Glutamatergic neuron (in vitro differentiated cells): ENCODE measurements around the gene SH3BP1. TPM values are rescaled to one million over a fixed set of nuclear protein-coding genes. Genes with fewer than 3 reads are reported as not detected.

Experiments
- DNase-seq: peaks from one replicate; pipeline ENCODE4 v3.0.0; 2022
- H3K27ac Mint-ChIP-seq: one replicate; pipeline ENCODE4 v1.8.0; 2020; ENCODE audit warnings: mild to moderate bottlenecking, mixed read lengths, inconsistent platforms; ENCODE audit not compliant: unreplicated experiment
- H3K27me3 Mint-ChIP-seq: one replicate; pipeline ENCODE4 v1.8.0; 2020; ENCODE audit warnings: mild to moderate bottlenecking, moderate library complexity, mixed read lengths, inconsistent platforms; ENCODE audit not compliant: unreplicated experiment
- H3K36me3 Mint-ChIP-seq: one replicate; pipeline ENCODE4 v1.8.0; 2020; ENCODE audit warnings: mild to moderate bottlenecking, mixed read lengths, inconsistent platforms; ENCODE audit not compliant: unreplicated experiment
- H3K4me1 Mint-ChIP-seq: one replicate; pipeline ENCODE4 v1.8.0; 2020; ENCODE audit warnings: mild to moderate bottlenecking, low read depth, mixed read lengths, inconsistent platforms; ENCODE audit not compliant: unreplicated experiment
- H3K4me3 Mint-ChIP-seq: one replicate; pipeline ENCODE4 v1.8.0; 2020; ENCODE audit warnings: mild to moderate bottlenecking, mixed read lengths, inconsistent platforms; ENCODE audit not compliant: unreplicated experiment
- H3K9me3 Mint-ChIP-seq: one replicate; pipeline ENCODE4 v1.8.0; 2020; ENCODE audit warnings: mild to moderate bottlenecking, moderate library complexity, mixed read lengths, inconsistent platforms; ENCODE audit not compliant: unreplicated experiment
- CTCF ChIP-seq: fragments of 200-600 bp; sonication (generic); IDR thresholded peaks from one replicate; pipeline ENCODE4 v1.5.0; 2021; ENCODE audit not compliant: partially characterized antibody, unreplicated experiment
- total RNA-seq: library from RNA; stranded (reverse); fragmentation: NEBNext Ultra II Directional; extraction: Animal tissue kit (Norgen Biotek cat#: 25700); gene quantifications from one replicate; pipeline ENCODE4 v1.2.1, GENCODE V29; 2021; ENCODE audit not compliant: unreplicated experiment

The SH3BP1 gene
- total RNA-seq, 1 donor from 2014 or later = 12.7 TPM

GRCh38 chr22:37672920-37673455 lies 33.5 kb downstream of the SH3BP1 start:
- Mint-ChIP-seq H3K27me3 (peaks cover 5% of the 10 kb centered on the region), H3K4me3 (no peak overlapping the region), H3K36me3 (no peaks in the 10 kb centered on the region), H3K27ac (no peak overlapping the region), H3K4me1 (peaks cover 2% of the 10 kb centered on the region), H3K9me3 (peaks cover 5% of the 10 kb centered on the region)
- no peak for TF ChIP-seq CTCF
- no peak for DNase-seq

GRCh38 chr22:37674248-37674647 lies 34.8 kb downstream of the SH3BP1 start:
- H3K9me3 Mint-ChIP-seq = peaks cover 5% of the 10 kb centered on the region
- no peaks in the 10 kb centered on the region for H3K36me3 Mint-ChIP-seq
- TF ChIP-seq CTCF = no peak
- no peak overlapping the region for H3K4me3 Mint-ChIP-seq
- no peak overlapping the region for H3K27ac Mint-ChIP-seq
- peaks cover 5% of the 10 kb centered on the region for H3K27me3 Mint-ChIP-seq
- DNase-seq = no peak
- H3K4me1 Mint-ChIP-seq = peaks cover 2% of the 10 kb centered on the region

GRCh38 chr22:37674951-37675929 lies 35.8 kb downstream of the SH3BP1 start, which contains the start of gene LGALS1:
LGALS1 (plus strand) TSS chr22:37675636; CDS start chr22:37675703, 67 bp downstream.
- no peaks in the 10 kb centered on the region for H3K36me3 Mint-ChIP-seq
- DNase-seq = peak; percentile 41
- peak within 1 kb of the TSS; percentile 82 for H3K4me3 Mint-ChIP-seq
- H3K27ac Mint-ChIP-seq = peak within 1 kb of the TSS; percentile 56
- H3K9me3 Mint-ChIP-seq = peaks cover 4% of the 10 kb centered on the region
- H3K27me3 Mint-ChIP-seq = peaks cover 7% of the 10 kb centered on the region
- no peak for TF ChIP-seq CTCF
- H3K4me1 Mint-ChIP-seq = peaks cover 2% of the 10 kb centered on the region

- Mint-ChIP-seq H3K4me1 (peaks cover 2% of the 10 kb centered on the region), H3K36me3 (no peaks in the 10 kb centered on the region), H3K27me3 (peaks cover 7% of the 10 kb centered on the region), H3K27ac (peak overlapping the region; percentile 56), H3K9me3 (peaks cover 4% of the 10 kb centered on the region), H3K4me3 (peak overlapping the region; percentile 82)
- no peak for TF ChIP-seq CTCF
- DNase-seq = no peak
These were observed 36.7 kb downstream of the SH3BP1 start for GRCh38 chr22:37675930-37676735.
